Fibroblast of villous mesenchyme (primary cell): ENCODE data around the gene SH3RF3. TPM values are rescaled to one million over a fixed set of nuclear protein-coding genes. Genes with fewer than 3 reads are reported as not detected.

ENCODE experiments used
- DNase-seq: peaks from one replicate; pipeline ENCODE4 v3.0.0-alpha.2; 2010; ENCODE audit warnings: low read depth
- H3K4me3 ChIP-seq: 2 replicates; pipeline ENCODE4 v1.5.1; 2011; ENCODE audit warnings: low read depth, mild to moderate bottlenecking, low read length
- total RNA-seq: library from RNA; depleted of rRNA; stranded (reverse); fragments of >200 nt; gene quantifications from 2 replicates; pipeline ENCODE4 v1.2.3, GENCODE V29; 2012
- TF ChIP-seq, protein P1 (sequence below): IDR thresholded peaks from 2 replicates; pipeline ENCODE4 v1.5.1; 2012; ENCODE audit warnings: low read depth, mild to moderate bottlenecking, low read length; ENCODE audit not compliant: insufficient read depth

SH3RF3 gene
- total RNA-seq, 1 donor: 13.4 TPM

DNA sequence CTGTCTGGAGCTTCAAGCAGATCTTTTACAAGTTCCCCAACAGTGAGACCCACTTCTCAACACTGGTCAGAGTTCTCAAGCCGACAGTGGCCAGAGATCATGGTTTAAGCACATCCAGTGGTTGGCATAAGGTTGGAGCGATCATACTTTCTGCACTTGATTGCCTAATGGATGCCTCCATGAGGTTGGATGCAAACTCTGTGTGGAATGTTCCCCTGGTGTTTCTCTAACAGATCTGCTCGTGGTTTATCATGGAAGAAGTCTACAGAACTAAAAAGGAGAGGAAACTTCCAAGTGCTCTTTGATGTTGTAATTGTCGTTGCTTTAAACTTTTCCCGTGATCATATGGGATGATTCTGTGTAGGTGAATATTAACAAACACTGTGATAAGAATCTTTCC is 60.7 kb downstream of the SH3RF3 start:
- DNase-seq: peak; percentile 46
- TF ChIP-seq, protein P1, sequence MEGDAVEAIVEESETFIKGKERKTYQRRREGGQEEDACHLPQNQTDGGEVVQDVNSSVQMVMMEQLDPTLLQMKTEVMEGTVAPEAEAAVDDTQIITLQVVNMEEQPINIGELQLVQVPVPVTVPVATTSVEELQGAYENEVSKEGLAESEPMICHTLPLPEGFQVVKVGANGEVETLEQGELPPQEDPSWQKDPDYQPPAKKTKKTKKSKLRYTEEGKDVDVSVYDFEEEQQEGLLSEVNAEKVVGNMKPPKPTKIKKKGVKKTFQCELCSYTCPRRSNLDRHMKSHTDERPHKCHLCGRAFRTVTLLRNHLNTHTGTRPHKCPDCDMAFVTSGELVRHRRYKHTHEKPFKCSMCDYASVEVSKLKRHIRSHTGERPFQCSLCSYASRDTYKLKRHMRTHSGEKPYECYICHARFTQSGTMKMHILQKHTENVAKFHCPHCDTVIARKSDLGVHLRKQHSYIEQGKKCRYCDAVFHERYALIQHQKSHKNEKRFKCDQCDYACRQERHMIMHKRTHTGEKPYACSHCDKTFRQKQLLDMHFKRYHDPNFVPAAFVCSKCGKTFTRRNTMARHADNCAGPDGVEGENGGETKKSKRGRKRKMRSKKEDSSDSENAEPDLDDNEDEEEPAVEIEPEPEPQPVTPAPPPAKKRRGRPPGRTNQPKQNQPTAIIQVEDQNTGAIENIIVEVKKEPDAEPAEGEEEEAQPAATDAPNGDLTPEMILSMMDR: no peak

DNA sequence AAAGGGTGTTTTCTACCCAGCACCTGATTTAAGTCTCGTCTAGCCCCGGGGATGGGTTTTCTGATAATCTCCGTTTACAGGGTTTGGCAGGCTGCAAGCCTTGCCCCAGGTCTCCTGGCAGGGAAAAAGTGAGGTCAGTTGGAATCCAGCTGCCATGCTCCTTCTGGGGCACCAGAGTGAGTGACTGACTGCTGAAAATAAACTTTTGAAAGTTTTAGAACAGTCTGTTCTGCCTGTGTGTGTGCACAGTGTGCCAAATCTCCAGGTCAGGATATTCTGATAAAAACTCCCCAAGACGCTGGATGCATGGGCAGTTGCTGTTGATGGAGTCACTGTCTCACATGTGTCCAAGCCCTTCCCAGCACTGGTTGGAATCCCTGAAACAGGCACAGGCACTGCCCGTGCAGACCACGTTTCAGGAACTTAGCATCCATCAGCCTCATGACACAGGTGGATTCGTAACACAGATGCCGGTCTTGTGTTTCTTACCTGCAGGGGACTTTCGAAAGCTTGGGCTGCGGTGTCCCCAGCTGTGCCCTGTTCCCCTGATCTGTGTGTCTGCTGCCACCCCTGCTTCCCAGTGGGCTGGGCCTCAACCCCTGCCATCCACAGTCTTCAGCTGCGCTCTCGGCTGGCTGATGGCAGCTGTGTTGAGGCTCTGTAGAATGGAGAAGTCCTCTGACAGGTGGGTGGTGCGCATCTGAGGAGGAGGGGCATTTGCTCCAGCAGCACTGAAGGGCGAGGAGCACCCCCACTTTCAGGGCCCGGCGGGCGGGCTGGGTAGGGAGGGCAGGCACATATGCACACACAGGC is 65.0 kb downstream of the SH3RF3 start:
- DNase-seq: no peak
- no peak overlapping the region for H3K4me3 ChIP-seq
- TF ChIP-seq, protein P1: no peak

More for the DNA sequence above, 60.7 kb downstream of the SH3RF3 start:
- H3K4me3 ChIP-seq: no peak overlapping the region

DNA sequence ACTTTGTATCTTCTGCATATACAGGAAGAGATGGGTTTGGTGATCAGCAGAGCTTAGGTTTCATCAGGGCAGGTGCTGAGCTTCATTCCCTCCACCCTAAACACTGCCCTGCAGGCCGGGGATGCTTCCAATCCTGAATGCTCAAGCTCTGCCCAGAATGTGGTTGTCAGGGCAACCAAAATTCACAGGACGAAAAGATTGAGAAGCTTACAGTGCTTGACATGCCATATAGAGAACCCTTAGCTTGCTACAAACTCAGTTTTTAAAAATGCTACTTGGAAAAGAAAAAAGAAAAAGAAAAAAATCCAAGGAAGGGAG is 65.6 kb downstream of the SH3RF3 start:
- no peak overlapping the region for H3K4me3 ChIP-seq
- TF ChIP-seq, protein P1: no peak
- DNase-seq: no peak

DNA sequence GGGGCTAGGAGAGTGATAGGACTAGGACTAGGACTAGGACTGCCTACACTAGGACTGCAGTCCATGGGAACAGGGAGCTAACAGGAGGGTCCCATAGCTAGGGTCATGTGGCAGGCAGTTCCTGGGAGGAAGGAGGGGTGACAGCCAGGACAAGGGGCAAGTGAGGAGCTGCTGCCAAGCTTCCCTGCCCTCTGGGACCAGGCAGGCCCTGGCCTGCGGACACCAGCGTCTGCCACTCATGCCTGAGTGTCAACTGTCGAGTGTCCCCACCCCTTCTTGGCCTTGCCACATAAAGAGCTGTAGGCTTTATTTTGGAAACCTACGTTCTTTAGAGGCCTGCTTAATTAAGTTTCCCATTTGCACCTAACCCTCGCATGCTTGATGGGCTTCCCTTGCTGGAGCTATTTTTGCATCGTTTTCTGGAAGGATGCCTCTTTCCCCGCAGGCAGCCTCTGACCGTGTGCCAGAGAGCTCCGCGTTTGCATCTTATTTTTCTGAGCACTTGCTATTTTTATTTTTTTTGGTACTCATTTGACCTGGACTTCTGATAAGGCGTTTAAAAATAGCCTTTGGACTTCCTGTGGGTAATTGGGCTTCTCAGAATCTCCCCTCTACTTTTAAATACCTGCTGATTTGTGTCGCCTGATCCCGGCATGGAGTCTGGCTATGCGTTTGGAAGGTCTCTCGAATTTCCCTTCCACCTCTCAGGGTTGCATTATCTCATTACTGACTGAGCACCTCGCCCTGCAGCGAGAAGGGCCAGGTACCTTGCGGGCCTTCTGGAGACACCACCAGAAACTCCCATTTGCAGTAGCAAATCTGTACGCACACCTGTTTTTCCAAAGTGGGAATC is 66.4 kb downstream of the SH3RF3 start:
- DNase-seq: no peak
- TF ChIP-seq, protein P1: no peak
- H3K4me3 ChIP-seq: no peak overlapping the region

DNA sequence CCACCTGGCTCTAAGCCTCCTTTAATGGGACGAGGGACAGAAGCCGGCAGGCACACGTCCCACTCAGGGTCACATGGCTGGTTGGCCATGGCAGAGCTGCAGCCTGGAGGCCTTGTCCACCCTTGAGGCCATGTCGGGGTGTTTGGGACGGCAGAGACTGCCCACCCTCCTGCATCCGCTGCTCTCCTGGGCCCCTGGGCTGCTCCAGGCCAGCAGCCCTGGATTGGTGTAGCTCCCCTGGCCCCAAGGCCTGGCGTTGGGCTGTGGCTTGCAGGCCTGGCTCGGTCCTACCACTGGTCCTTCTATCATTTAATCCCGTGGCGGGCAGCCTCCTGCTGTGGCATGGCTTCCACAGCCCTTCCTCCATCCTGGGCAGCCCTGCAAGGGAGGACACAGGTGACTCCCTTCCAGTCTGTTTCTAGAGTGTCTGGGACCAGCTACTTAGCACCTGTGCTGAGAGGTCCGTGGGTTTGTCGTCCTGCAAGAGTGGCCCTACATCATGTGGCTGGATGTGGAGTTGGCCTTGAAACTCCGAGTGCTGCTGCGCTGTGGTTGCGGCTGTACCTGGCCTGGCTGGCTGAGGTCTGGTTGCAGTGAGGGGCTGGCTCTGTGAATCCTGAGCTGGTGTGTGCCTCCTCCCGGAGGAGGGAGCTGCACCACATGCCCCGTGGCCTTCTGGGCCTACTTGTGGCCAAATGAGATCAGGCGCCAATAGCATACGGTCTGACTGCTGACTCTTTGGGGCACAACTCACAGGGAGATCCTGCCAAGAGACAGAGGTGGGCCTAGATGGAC is 67.3 kb downstream of the SH3RF3 start:
- no peak for DNase-seq
- no peak overlapping the region for H3K4me3 ChIP-seq
- TF ChIP-seq, protein P1: no peak
